ENCODE results near the gene PNLDC1.

- TF ChIP-seq CTCF (conservative IDR thresholded peaks at IDR 0.05; ENCODE audit: low read depth in 2 of 2) (no peak), CREB1 (CRISPR knock-in tag; IDR thresholded peaks at IDR 0.05; ENCODE audit: low read depth) (no peak), POLR2AphosphoS5 (IDR thresholded peaks at IDR 0.05; ENCODE audit: low read depth) (no peak), EZH2phosphoT487 (IDR thresholded peaks at IDR 0.05; ENCODE audit: unreplicated experiment) (no peak), ETS1 (IDR thresholded peaks at IDR 0.05) (no peak)
Measured at GRCh38 chr6:159833556-159833955, 33.5 kb downstream of the PNLDC1 start.

Measured in GM23338 (cell line).